H1 (cell line): ENCODE measurements around the gene MEF2C. TPM values are rescaled to one million over a fixed set of nuclear protein-coding genes. Genes with fewer than 3 reads are reported as not detected.

Source experiments
- CTCF ChIA-PET: fragments of 300-600 bp; sonication (Branson Sonifier 250); formaldehyde crosslinking; loops from one replicate; lab custom pipeline; 2021; ENCODE audit not compliant: partially characterized antibody; lab: Charles Lee
- POLR2A ChIA-PET: fragments of 300-600 bp; sonication (Branson Sonifier 250); formaldehyde crosslinking; loops from one replicate; lab custom pipeline; 2021; ENCODE audit warnings: inconsistent platforms; ENCODE audit not compliant: partially characterized antibody; lab: Charles Lee
- DNase-seq, 2 experiments: peaks; one replicate each; pipeline versions ENCODE4 v3.0.0 to v3.0.0-alpha.2; 2010 to 2022; ENCODE audit warnings: low spot score in 2 of 2, low read depth in 1 of 2, mixed read lengths in 1 of 2
- FAIRE-seq: peaks from 2 replicates; lab custom pipeline; 2011; peaks lifted over from hg19 to GRCh38; lab: Jason Lieb, UNC
- H2AFZ ChIP-seq: 2 replicates; pipeline ENCODE4 v1.8.1; 2012; ENCODE audit warnings: low read length, inconsistent platforms
- H2AK5ac ChIP-seq: 2 replicates; pipeline ENCODE4 v1.6.1; 2013; ENCODE audit warnings: low read depth, low read length
- H2BK120ac ChIP-seq: replicated peaks from 2 replicates; pipeline ENCODE3; 2013; ENCODE audit warnings: low read depth, low read length, inconsistent platforms
- H2BK12ac ChIP-seq: 2 replicates; pipeline ENCODE4 v1.6.1; 2013; ENCODE audit warnings: low read depth, low read length
- H2BK15ac ChIP-seq: 2 replicates; pipeline ENCODE4 v1.6.1; 2013; ENCODE audit warnings: low read length
- H2BK20ac ChIP-seq: 2 replicates; pipeline ENCODE4 v1.6.1; 2013; ENCODE audit warnings: low read length
- H2BK5ac ChIP-seq: 2 replicates; pipeline ENCODE4 v1.6.1; 2013; ENCODE audit warnings: low read depth, low read length
- H3K14ac ChIP-seq: 2 replicates; pipeline ENCODE4 v1.6.1; 2013; ENCODE audit warnings: inconsistent platforms; ENCODE audit not compliant: insufficient read length
- H3K18ac ChIP-seq: 2 replicates; pipeline ENCODE4 v1.6.1; 2013; ENCODE audit warnings: low read length; ENCODE audit errors: extremely low read depth
- H3K23ac ChIP-seq: 2 replicates; pipeline ENCODE4 v1.6.1; 2013; ENCODE audit warnings: inconsistent platforms; ENCODE audit not compliant: insufficient read length
- H3K23me2 ChIP-seq: 2 replicates; pipeline ENCODE4 v1.6.1; 2013; ENCODE audit warnings: low read depth, low read length
- H3K27ac ChIP-seq: 2 replicates; pipeline ENCODE4 v1.6.1; 2011; ENCODE audit warnings: low read depth, low read length, inconsistent platforms
- H3K27me3 ChIP-seq, 4 experiments: replicated peaks in 1 of 4; 1 replicate in 1 of 4; 2 replicates in 3 of 4; pipeline versions ENCODE4 v1.6.1 to v1.8.1; 2011 to 2013; ENCODE audit warnings: low read length in 3 of 4, mild to moderate bottlenecking in 3 of 4, inconsistent platforms in 2 of 4, mixed read lengths in 2 of 4, moderate library complexity in 1 of 4; ENCODE audit not compliant: control insufficient read depth in 3 of 4, insufficient read depth in 3 of 4; ENCODE audit errors: extremely low read depth in 1 of 4
- H3K36me3 ChIP-seq, 4 experiments: 2 replicates each; pipeline versions ENCODE4 v1.6.1 to v1.8.1; 2011 to 2013; ENCODE audit warnings: mild to moderate bottlenecking in 4 of 4, low read length in 3 of 4, moderate library complexity in 2 of 4, control low read depth in 1 of 4, inconsistent platforms in 1 of 4; ENCODE audit not compliant: insufficient read depth in 4 of 4, control insufficient read depth in 2 of 4
- H3K4ac ChIP-seq: replicated peaks from 2 replicates; pipeline ENCODE3; 2013; ENCODE audit warnings: low read length, low read depth, mixed read lengths, inconsistent platforms; ENCODE audit not compliant: insufficient read length
- H3K4me1 ChIP-seq, 4 experiments: replicated peaks in 1 of 4; 1 replicate in 1 of 4; 2 replicates in 3 of 4; pipeline versions ENCODE4 v1.6.1 to v1.8.1; 2011 to 2013; ENCODE audit warnings: low read length in 3 of 4, inconsistent platforms in 2 of 4, mixed read lengths in 1 of 4; ENCODE audit not compliant: insufficient read depth in 4 of 4, control insufficient read depth in 3 of 4
- H3K4me2 ChIP-seq, 2 experiments: 2 replicates each; pipeline versions ENCODE4 v1.6.1 to v1.8.1; 2011 to 2013; ENCODE audit warnings: low read depth in 2 of 2, low read length in 2 of 2, control low read depth in 1 of 2, inconsistent platforms in 1 of 2, mild to moderate bottlenecking in 1 of 2; ENCODE audit not compliant: insufficient read depth in 1 of 2
- H3K4me3 ChIP-seq, 4 experiments: fragments of 200-600, 300-600 bp in 1 of 4; sonication (generic), shearing (Covaris generic), sonication (Bioruptor Twin) in 1 of 4; 2 replicates each; pipeline versions ENCODE4 v1.5.1 to v1.8.1; 2011 to 2016; ENCODE audit warnings: low read length in 4 of 4, low read depth in 3 of 4, control low read depth in 2 of 4, inconsistent platforms in 2 of 4, mild to moderate bottlenecking in 2 of 4, mixed read lengths in 1 of 4, moderate library complexity in 1 of 4; ENCODE audit not compliant: insufficient read depth in 2 of 4; ENCODE audit errors: extremely low read depth in 1 of 4
- H3K56ac ChIP-seq: replicated peaks from 2 replicates; pipeline ENCODE3; 2013; ENCODE audit warnings: low read depth, mild to moderate bottlenecking, mixed read lengths, low read length, inconsistent platforms; ENCODE audit not compliant: insufficient read length
- H3K79me1 ChIP-seq: 2 replicates; pipeline ENCODE4 v1.6.1; 2013; ENCODE audit warnings: low read depth, low read length, control low read depth
- H3K79me2 ChIP-seq, 2 experiments: 2 replicates each; pipeline versions ENCODE4 v1.6.1 to v1.8.1; 2012 to 2013; ENCODE audit warnings: low read length in 2 of 2, mild to moderate bottlenecking in 2 of 2, inconsistent platforms in 1 of 2; ENCODE audit not compliant: insufficient read depth in 2 of 2, control insufficient read depth in 1 of 2
- H3K9ac ChIP-seq, 4 experiments: replicated peaks in 1 of 4; 1 replicate in 1 of 4; 2 replicates in 3 of 4; pipeline versions ENCODE4 v1.6.1 to v1.8.1; 2011 to 2013; ENCODE audit warnings: low read depth in 3 of 4, low read length in 3 of 4, control low read depth in 2 of 4, mild to moderate bottlenecking in 2 of 4, moderate library complexity in 2 of 4, inconsistent platforms in 1 of 4; ENCODE audit errors: extremely low read depth in 1 of 4
- H3K9me3 ChIP-seq, 2 experiments: 2 replicates each; pipeline versions ENCODE4 v1.6.1 to v1.8.1; 2012 to 2013; ENCODE audit warnings: mild to moderate bottlenecking in 2 of 2, moderate library complexity in 2 of 2, control low read depth in 1 of 2, inconsistent platforms in 1 of 2, low read depth in 1 of 2, low read length in 1 of 2, mixed read lengths in 1 of 2; ENCODE audit not compliant: insufficient read depth in 2 of 2
- H4K20me1 ChIP-seq, 2 experiments: replicated peaks in 1 of 2; 2 replicates each; pipeline versions ENCODE3 to v1.8.1; 2011 to 2013; ENCODE audit warnings: inconsistent platforms in 2 of 2, low read length in 2 of 2, mild to moderate bottlenecking in 1 of 2; ENCODE audit not compliant: insufficient read depth in 2 of 2, control insufficient read depth in 1 of 2
- H4K5ac ChIP-seq: 2 replicates; pipeline ENCODE4 v1.6.1; 2013; ENCODE audit warnings: low read length, low read depth, mixed read lengths, inconsistent platforms; ENCODE audit not compliant: insufficient read length
- H4K8ac ChIP-seq: 2 replicates; pipeline ENCODE4 v1.8.0; 2013; ENCODE audit warnings: mild to moderate bottlenecking, moderate library complexity, low read length, inconsistent platforms; ENCODE audit not compliant: insufficient read depth; ENCODE audit errors: extremely low read depth
- H4K91ac ChIP-seq: replicated peaks from 2 replicates; pipeline ENCODE3; 2013; ENCODE audit warnings: low read length, mixed read lengths, inconsistent platforms; ENCODE audit not compliant: insufficient read length
- BRCA1 ChIP-seq: IDR thresholded peaks from 2 replicates; pipeline ENCODE4 v1.6.1; 2012; ENCODE audit warnings: low read depth, low read length, improper control_type of control experiment
- GABPA ChIP-seq: IDR thresholded peaks from 2 replicates; pipeline ENCODE4 v1.6.1; 2011; ENCODE audit warnings: mild to moderate bottlenecking, low read length, moderate library complexity, borderline replicate concordance; ENCODE audit not compliant: insufficient read depth
- POU5F1 ChIP-seq: IDR thresholded peaks from 2 replicates; pipeline ENCODE4 v1.6.1; 2011; ENCODE audit warnings: low read depth, mild to moderate bottlenecking, low read length, moderate library complexity
- SIX5 ChIP-seq: IDR thresholded peaks from 2 replicates; pipeline ENCODE4 v1.6.1; 2011; ENCODE audit warnings: mild to moderate bottlenecking, low read depth, low read length
- WGBS, 2 experiments: shearing (Covaris generic) in 1 of 2; methylation state at CpG; one replicate each; pipeline versions ENCODE4 v1.1.6 to v1.1.7; 2013 to 2015; ENCODE audit warnings: low lambda C conversion rate in 2 of 2, mixed read lengths in 2 of 2, inconsistent platforms in 1 of 2, low coverage in 1 of 2, missing lambda C conversion rate in 1 of 2; ENCODE audit not compliant: insufficient replicate concordance in 2 of 2, insufficient coverage in 1 of 2, insufficient read length in 1 of 2; ENCODE audit errors: extremely low coverage in 1 of 2, missing lambda C conversion rate in 1 of 2; 5-methylcytosine and 5-hydroxymethylcytosine counted together
- polyA plus RNA-seq, 7 experiments: library from polyadenylated mRNA; depleted of rRNA in 3 of 7; stranded (reverse) in 5 of 7; unstranded in 2 of 7; fragments of >200 nt in 5 of 7; fragments of 200-250 nt in 2 of 7; gene quantifications; 1 replicate in 5 of 7; 2 replicates in 1 of 7; 4 replicates in 1 of 7; pipeline versions ENCODE4 v1.2.1 to v1.2.3, GENCODE V29; 2011 to 2013; ENCODE audit warnings: missing spikeins in 2 of 7, mixed read lengths in 2 of 7
- total RNA-seq: library from RNA; stranded (reverse); fragmentation: NEBNext Ultra II Directional; extraction: Animal tissue kit (Norgen Biotek cat#: 25700); gene quantifications from 2 replicates; pipeline ENCODE4 v1.2.1, GENCODE V29; 2021

MEF2C gene
- total and polyA plus RNA-seq, 2 of the 8 experiments (the other 6 are each of a cell fraction or from before 2014, with no cell fraction given), result 0.59 to 0.99 TPM

DNA sequence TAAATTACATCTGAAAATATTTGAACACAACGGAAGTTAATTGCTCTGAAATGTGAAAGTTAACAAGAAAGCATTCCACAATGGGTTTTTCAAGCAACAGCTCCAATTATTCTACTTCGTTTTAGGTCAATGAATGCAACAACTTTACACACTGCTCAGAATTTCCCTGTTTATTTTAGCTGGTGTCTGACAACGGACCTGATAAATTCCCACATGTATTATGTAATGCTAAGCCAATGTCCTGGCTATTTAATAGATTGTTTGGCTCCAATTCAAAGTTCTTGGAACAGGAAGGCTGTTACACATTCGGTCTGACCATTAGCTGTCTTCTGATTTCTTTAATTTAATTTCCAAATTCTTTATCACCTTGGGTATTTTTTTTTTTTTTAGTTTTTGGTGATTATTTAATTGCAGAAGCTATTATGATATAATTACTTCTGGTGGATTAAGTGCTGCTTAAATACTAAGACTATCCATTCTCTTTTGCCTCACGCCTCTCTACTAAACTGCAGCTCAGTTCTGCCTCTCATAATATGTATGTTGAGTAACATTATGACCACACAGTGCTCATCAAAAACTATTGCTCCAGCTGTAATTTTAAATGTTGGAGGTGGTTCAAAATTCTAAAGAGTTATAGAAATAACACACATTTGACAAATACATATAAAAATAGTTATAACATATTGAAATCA, 57.9 kb downstream of the MEF2C start:
- no peaks in the 10 kb centered on the region for H3K79me1 ChIP-seq
- no peak overlapping the region for H3K18ac ChIP-seq
- no peak overlapping the region for H3K4me2 ChIP-seq
- H3K14ac ChIP-seq, result no peak overlapping the region
- TF ChIP-seq SIX5 (no peak), GABPA (no peak), BRCA1 (no peak), POU5F1 (no peak)
- H3K27ac ChIP-seq, result no peak overlapping the region
- H3K9ac ChIP-seq, result no peak overlapping the region
- peaks cover 0 to 1% (median 0%) of the 10 kb centered on the region in 4 experiments; a peak in 1 of 7 replicates for H3K27me3 ChIP-seq
- no peak overlapping the region for H3K4ac ChIP-seq
- H4K8ac ChIP-seq, result no peak overlapping the region
- no peaks in the 10 kb centered on the region for H3K23me2 ChIP-seq
- no peak overlapping the region for H2AK5ac ChIP-seq
- no peak overlapping the region for H3K4me3 ChIP-seq
- no peaks in the 10 kb centered on the region for H3K36me3 ChIP-seq
- 77% methylated on average over 5 of the region's 5 CpGs; no CpG with 5 or more reads in 1 of the 2 experiments for WGBS, 2 experiments
- H3K9me3 ChIP-seq, result no peaks in the 10 kb centered on the region
- H3K56ac ChIP-seq, result no peak overlapping the region
- no peaks in the 10 kb centered on the region for H3K79me2 ChIP-seq
- H4K91ac ChIP-seq, result no peak overlapping the region
- CTCF ChIA-PET, result interaction anchor here (0.6 to 1.4 kb wide), 5 partner anchors 9 to 296 kb away, joined by 3 to 4 read pairs (median 4); no protein-coding TSS in a partner anchor
- H4K5ac ChIP-seq, result no peak overlapping the region
- no peak overlapping the region for H2BK5ac ChIP-seq
- no peak overlapping the region for H2BK15ac ChIP-seq
- no peak overlapping the region for H2BK20ac ChIP-seq
- H2BK12ac ChIP-seq, result no peak overlapping the region
- H2AFZ ChIP-seq, result no peak overlapping the region
- no peaks in the 10 kb centered on the region for H4K20me1 ChIP-seq
- DNase-seq (no peak), FAIRE-seq (no peak)
- no peak overlapping the region for H2BK120ac ChIP-seq
- peaks cover 0 to 5% (median 5%) of the 10 kb centered on the region in 4 experiments; a peak in 5 of 7 replicates for H3K4me1 ChIP-seq
- no peak overlapping the region for H3K23ac ChIP-seq
- POLR2A ChIA-PET, result interaction anchor here (0.6 kb wide), 1 partner anchor 64 kb away, joined by 3 read pairs; no protein-coding TSS in a partner anchor
